Peyer's patch (tissue), 4 donors: ENCODE results near the gene ODAD4. TPM values are rescaled to one million over a fixed set of nuclear protein-coding genes. Genes with fewer than 3 reads are reported as not detected.

Experiments
- DNase-seq, 3 donors: peaks; one replicate each; pipeline ENCODE4 v3.0.0-alpha.2; 2017 to 2019
- H3K27ac ChIP-seq, 4 donors: fragments of 200-600 bp; sonication (generic); one replicate each; pipeline ENCODE4 v1.5.1; 2016 to 2019
- H3K27me3 ChIP-seq, 2 donors: fragments of 200-600 bp; sonication (generic); one replicate each; pipeline ENCODE4 v1.5.1; 2019
- H3K36me3 ChIP-seq, 3 donors: fragments of 200-600 bp; sonication (generic); one replicate each; pipeline ENCODE4 v1.5.1; 2016 to 2019
- H3K4me1 ChIP-seq, 4 donors: fragments of 200-600 bp; sonication (generic); one replicate each; pipeline ENCODE4 v1.5.1; 2016 to 2019
- H3K4me3 ChIP-seq, 4 donors: fragments of 200-600 bp; sonication (generic); 1 replicate in 3 of 4; 2 replicates in 1 of 4; pipeline ENCODE4 v1.5.1; 2016 to 2019; ENCODE audit warnings: mild to moderate bottlenecking in 1 of 4
- H3K9me3 ChIP-seq, 4 donors: fragments of 200-600 bp; sonication (generic); one replicate each; pipeline ENCODE4 v1.5.1; 2016 to 2019; ENCODE audit warnings: mild to moderate bottlenecking in 1 of 4
- CTCF ChIP-seq, 6 experiments: fragments of 450-650 bp in 4 of 6; fragments of 200-600 bp in 2 of 6; sonication (generic) in 1 of 6; IDR thresholded peaks; one replicate each; pipeline ENCODE4 v1.5.1; 2017 to 2019; ENCODE audit warnings: antibody characterized with exemption in 6 of 6, mild to moderate bottlenecking in 3 of 6, moderate library complexity in 1 of 6
- POLR2A ChIP-seq, 2 donors: fragments of 450-650 bp; IDR thresholded peaks; one replicate each; pipeline ENCODE4 v1.5.1; 2017; ENCODE audit warnings: antibody characterized with exemption in 2 of 2, mild to moderate bottlenecking in 2 of 2, moderate library complexity in 2 of 2
- total RNA-seq, 4 donors: library from RNA; depleted of rRNA; stranded (reverse); fragments of >200 nt; gene quantifications; one replicate each; pipeline ENCODE4 v1.1.0, GENCODE V29; 2016

The ODAD4 gene
- total RNA-seq, 4 donors from 2014 or later: 2.1 TPM; not detected in 3

- DNase-seq: no peak
- TF ChIP-seq CTCF (IDR thresholded peaks at IDR 0.05) (no peak), POLR2A (IDR thresholded peaks at IDR 0.05) (no peak)
- Histone ChIP-seq H3K4me3 (no peak overlapping the region), H3K27ac (no peak overlapping the region), H3K4me1 (no peaks in the 10 kb centered on the region), H3K9me3 (no peaks in the 10 kb centered on the region), H3K36me3 (no peaks in the 10 kb centered on the region), H3K27me3 (no peaks in the 10 kb centered on the region)
Observed at GRCh38 chr17:41959030-41959335, 28.6 kb downstream of the ODAD4 start.

- Histone ChIP-seq H3K9me3 (no peaks in the 10 kb centered on the region), H3K27me3 (no peaks in the 10 kb centered on the region), H3K27ac (no peak overlapping the region), H3K36me3 (no peaks in the 10 kb centered on the region), H3K4me1 (no peaks in the 10 kb centered on the region), H3K4me3 (no peak overlapping the region)
- no peak for DNase-seq
- no peak for TF ChIP-seq CTCF (IDR thresholded peaks at IDR 0.05)
- TF ChIP-seq POLR2A (IDR thresholded peaks at IDR 0.05): no peak
Observed at GRCh38 chr17:41959336-41960095, 29.1 kb downstream of the ODAD4 start.

- H3K27me3 ChIP-seq: no peaks in the 10 kb centered on the region
- H3K9me3 ChIP-seq: no peaks in the 10 kb centered on the region
- H3K36me3 ChIP-seq: no peaks in the 10 kb centered on the region
- H3K27ac ChIP-seq: no peak overlapping the region
- DNase-seq: no peak
- H3K4me1 ChIP-seq: peaks cover 0 to 6% (median 3%) of the 10 kb centered on the region in 4 donors
- no peak overlapping the region for H3K4me3 ChIP-seq
- TF ChIP-seq POLR2A (IDR thresholded peaks at IDR 0.05) (no peak), CTCF (IDR thresholded peaks at IDR 0.05) (no peak)
Observed at GRCh38 chr17:41962111-41962510, 31.7 kb downstream of the ODAD4 start.

GRCh38 chr17:41962768-41963434, 32.5 kb downstream of the ODAD4 start:
- TF ChIP-seq POLR2A (IDR thresholded peaks at IDR 0.05): no peak
- peak; percentile 76 to 87 (median 82) for TF ChIP-seq CTCF (IDR thresholded peaks at IDR 0.05)
- H3K9me3 ChIP-seq: no peaks in the 10 kb centered on the region
- peaks cover 0 to 13% (median 5%) of the 10 kb centered on the region in 4 donors for H3K4me1 ChIP-seq
- H3K36me3 ChIP-seq: no peaks in the 10 kb centered on the region
- DNase-seq: peak; percentile 77 to 91 (median 77)
- H3K27ac ChIP-seq: peak overlapping the region in 1 of 4 donors; percentile 10
- H3K27me3 ChIP-seq: no peaks in the 10 kb centered on the region
- H3K4me3 ChIP-seq: no peak overlapping the region

- Histone ChIP-seq H3K36me3 (peaks cover 0 to 15% (median 0%) of the 10 kb centered on the region in 3 donors), H3K27ac (peak overlapping the region; percentile 81 to 96 (median 90)), H3K9me3 (no peaks in the 10 kb centered on the region), H3K27me3 (no peaks in the 10 kb centered on the region), H3K4me3 (peak overlapping the region; percentile 70 to 98 (median 91)), H3K4me1 (peaks cover 0 to 25% (median 5%) of the 10 kb centered on the region in 4 donors)
- TF ChIP-seq CTCF (IDR thresholded peaks at IDR 0.05) (no peak), POLR2A (IDR thresholded peaks at IDR 0.05) (no peak)
- DNase-seq: peak; percentile 77 to 90 (median 82)
Observed at GRCh38 chr17:41965694-41966462, 35.5 kb downstream of the ODAD4 start.
